H1 (cell line): Measurements from ENCODE around the gene PLCB3.

Source experiments
- ATF3 ChIP-seq: IDR thresholded peaks from 2 replicates; pipeline ENCODE4 v1.6.1; 2011; ENCODE audit warnings: low read depth, mild to moderate bottlenecking, low read length; ENCODE audit not compliant: insufficient read depth
- CEBPB ChIP-seq: IDR thresholded peaks from 2 replicates; pipeline ENCODE4 v1.6.1; 2012; ENCODE audit warnings: low read depth, low read length
- CHD1 ChIP-seq: IDR thresholded peaks from 2 replicates; pipeline ENCODE4 v1.6.1; 2012; ENCODE audit warnings: low read depth, low read length, improper control_type of control experiment
- CTCF ChIP-seq, 3 experiments: IDR thresholded peaks; 1 replicate in 2 of 3; 2 replicates in 1 of 3; pipeline versions ENCODE4 v1.5.1 to v1.6.1; 2011; ENCODE audit warnings: low read length in 3 of 3, mild to moderate bottlenecking in 3 of 3, inconsistent platforms in 2 of 3, low read depth in 1 of 3, moderate library complexity in 1 of 3; ENCODE audit not compliant: insufficient read depth in 1 of 3; ENCODE audit errors: control extremely low read depth in 1 of 3
- EP300 ChIP-seq, 2 experiments: IDR thresholded peaks; 1 replicate in 1 of 2; 2 replicates in 1 of 2; pipeline ENCODE4 v1.6.1; 2011 to 2012; ENCODE audit warnings: low read depth in 2 of 2, low read length in 2 of 2, mild to moderate bottlenecking in 2 of 2, borderline replicate concordance in 1 of 2, inconsistent platforms in 1 of 2, moderate library complexity in 1 of 2
- EZH2 ChIP-seq: fragments of 200-600 bp; sonication (generic); IDR thresholded peaks from 2 replicates; pipeline ENCODE4 v1.7.1; 2012; ENCODE audit warnings: low read depth, mild to moderate bottlenecking, moderate library complexity, low read length, inconsistent platforms; ENCODE audit not compliant: severe bottlenecking
- NRF1 ChIP-seq: IDR thresholded peaks from 2 replicates; pipeline ENCODE4 v1.6.1; 2011; ENCODE audit warnings: mild to moderate bottlenecking, low read depth, low read length, improper control_type of control experiment
- RAD21 ChIP-seq, 2 experiments: IDR thresholded peaks in 1 of 2; conservative IDR thresholded peaks in 1 of 2; 2 replicates each; pipeline ENCODE4 v1.6.1; 2011; ENCODE audit warnings: low read depth in 2 of 2, low read length in 2 of 2, improper control_type of control experiment in 1 of 2, inconsistent platforms in 1 of 2, mild to moderate bottlenecking in 1 of 2, moderate library complexity in 1 of 2
- TAF1 ChIP-seq: IDR thresholded peaks from 2 replicates; pipeline ENCODE4 v1.6.1; 2011; ENCODE audit warnings: mild to moderate bottlenecking, low read depth, low read length
- USF2 ChIP-seq: IDR thresholded peaks from 2 replicates; pipeline ENCODE4 v1.6.1; 2011; ENCODE audit warnings: low read length, improper control_type of control experiment

DNA sequence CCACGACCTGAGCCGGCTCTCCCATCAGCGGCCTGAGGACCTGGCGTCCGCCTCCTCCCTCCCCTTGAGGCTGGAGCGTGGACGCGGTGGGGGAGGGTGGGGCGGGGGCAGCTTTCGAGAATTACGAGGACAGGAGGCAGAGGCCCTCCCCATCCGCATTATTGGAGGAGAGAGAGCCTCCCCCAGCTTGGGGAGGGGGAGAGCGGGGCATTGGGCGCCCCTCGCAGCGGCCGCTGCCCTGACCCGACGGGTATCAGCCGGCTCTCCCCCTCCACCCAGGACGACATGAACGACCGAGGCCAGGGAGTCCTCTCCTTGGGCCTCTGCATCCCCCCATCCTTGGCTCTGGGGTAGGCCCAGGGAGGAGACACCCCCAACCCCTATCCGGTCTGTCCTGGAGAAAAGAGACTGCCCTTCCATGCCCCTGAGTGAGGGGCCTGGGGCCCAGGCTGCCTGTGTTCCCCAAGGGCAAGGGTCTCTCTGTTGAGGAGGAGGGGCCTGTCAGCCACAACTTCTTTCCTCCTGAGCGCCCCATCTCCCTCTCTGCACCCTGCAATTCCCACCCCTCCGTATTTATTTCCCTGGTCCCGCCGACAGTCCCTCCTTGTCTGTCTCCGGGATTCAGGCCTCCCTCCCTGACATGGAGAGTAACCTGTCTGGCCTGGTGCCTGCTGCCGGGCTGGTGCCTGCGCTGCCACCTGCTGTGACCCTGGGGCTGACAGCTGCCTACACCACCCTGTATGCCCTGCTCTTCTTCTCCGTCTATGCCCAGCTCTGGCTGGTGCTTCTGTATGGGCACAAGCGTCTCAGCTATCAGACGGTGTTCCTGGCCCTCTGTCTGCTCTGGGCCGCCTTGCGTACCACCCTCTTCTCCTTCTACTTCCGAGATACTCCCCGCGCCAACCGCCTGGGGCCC is 34.8 kb downstream of the PLCB3 start:
- no peak for TF ChIP-seq EZH2
- TF ChIP-seq NRF1, result no peak
- TF ChIP-seq ATF3, result no peak
- TF ChIP-seq EP300 (IDR thresholded peaks at IDR 0.05; ENCODE audit: borderline replicate concordance in 1 of 2, low read depth in 2 of 2, low read length in 2 of 2), result no peak
- TF ChIP-seq USF2, result no peak
- no peak for TF ChIP-seq CHD1
- TF ChIP-seq CTCF (IDR thresholded peaks at IDR 0.05; ENCODE audit: control extremely low read depth in 1 of 3, insufficient read depth in 1 of 3, low read depth in 1 of 3, low read length in 3 of 3), result no peak
- TF ChIP-seq RAD21 (IDR thresholded peaks at IDR 0.05 in 1 of 2, conservative IDR thresholded peaks at IDR 0.05 in 1 of 2; ENCODE audit: low read depth in 2 of 2, low read length in 2 of 2), result no peak
- TF ChIP-seq TAF1, result no peak
- TF ChIP-seq CEBPB, result no peak
